Trophoblast cell (in vitro differentiated cells and primary cell): ENCODE results near the gene ZDHHC19.

ENCODE experiments used
- DNase-seq, 2 donors: peaks; one replicate each; pipeline ENCODE4 v3.0.0-alpha.2; 2016
- H2AFZ ChIP-seq: 2 replicates; pipeline ENCODE4 v1.6.1; 2013; ENCODE audit warnings: low read length, moderate library complexity, mild to moderate bottlenecking; ENCODE audit not compliant: insufficient read depth, poor library complexity
- H2AK5ac ChIP-seq: 2 replicates; pipeline ENCODE4 v1.6.1; 2013; ENCODE audit warnings: mild to moderate bottlenecking, low read length
- H2BK120ac ChIP-seq: 2 replicates; pipeline ENCODE4 v1.6.1; 2013; ENCODE audit warnings: low read length, mild to moderate bottlenecking, moderate library complexity; ENCODE audit not compliant: insufficient read depth, poor library complexity
- H2BK12ac ChIP-seq: 2 replicates; pipeline ENCODE4 v1.6.1; 2013; ENCODE audit warnings: mild to moderate bottlenecking, low read length, moderate library complexity
- H2BK5ac ChIP-seq: 2 replicates; pipeline ENCODE4 v1.6.1; 2013; ENCODE audit warnings: low read length, low read depth, moderate library complexity, mild to moderate bottlenecking; ENCODE audit not compliant: poor library complexity
- H3K14ac ChIP-seq: 2 replicates; pipeline ENCODE4 v1.6.1; 2013; ENCODE audit warnings: mild to moderate bottlenecking, low read length
- H3K18ac ChIP-seq: 2 replicates; pipeline ENCODE4 v1.6.1; 2013; ENCODE audit warnings: mild to moderate bottlenecking, low read length
- H3K23ac ChIP-seq: 2 replicates; pipeline ENCODE4 v1.6.1; 2013; ENCODE audit warnings: low read length
- H3K27ac ChIP-seq: 2 replicates; pipeline ENCODE4 v1.5.1; 2013; ENCODE audit warnings: low read depth, mild to moderate bottlenecking, inconsistent platforms, low read length, moderate library complexity
- H3K27me3 ChIP-seq: 2 replicates; pipeline ENCODE4 v1.6.1; 2013; ENCODE audit warnings: inconsistent platforms, mild to moderate bottlenecking, low read length, moderate library complexity; ENCODE audit not compliant: insufficient read depth
- H3K36me3 ChIP-seq, 2 experiments: 1 replicate in 1 of 2; 2 replicates in 1 of 2; pipeline ENCODE4 v1.6.1; 2013; ENCODE audit warnings: low read length in 2 of 2, mild to moderate bottlenecking in 2 of 2, moderate library complexity in 1 of 2; ENCODE audit not compliant: insufficient read depth in 2 of 2, control insufficient read depth in 1 of 2
- H3K4ac ChIP-seq: 2 replicates; pipeline ENCODE4 v1.6.1; 2013; ENCODE audit warnings: low read depth, mild to moderate bottlenecking, low read length, moderate library complexity
- H3K4me1 ChIP-seq, 2 experiments: 1 replicate in 1 of 2; 2 replicates in 1 of 2; pipeline ENCODE4 v1.6.1; 2013; ENCODE audit warnings: low read length in 2 of 2, mild to moderate bottlenecking in 2 of 2, moderate library complexity in 1 of 2; ENCODE audit not compliant: insufficient read depth in 2 of 2, control insufficient read depth in 1 of 2
- H3K4me2 ChIP-seq: 2 replicates; pipeline ENCODE4 v1.6.1; 2013; ENCODE audit warnings: inconsistent platforms, mild to moderate bottlenecking, low read length, moderate library complexity
- H3K4me3 ChIP-seq: 2 replicates; pipeline ENCODE4 v1.5.1; 2013; ENCODE audit warnings: mild to moderate bottlenecking, low read depth, low read length, inconsistent platforms
- H3K79me1 ChIP-seq: one replicate; pipeline ENCODE4 v1.6.1; 2013; ENCODE audit warnings: low read length
- H3K79me2 ChIP-seq: 2 replicates; pipeline ENCODE4 v1.6.1; 2013; ENCODE audit warnings: low read length, mild to moderate bottlenecking; ENCODE audit not compliant: control insufficient read depth, insufficient read depth, poor library complexity
- H3K9ac ChIP-seq: 2 replicates; pipeline ENCODE4 v1.6.1; 2013; ENCODE audit warnings: mild to moderate bottlenecking, low read length
- H3K9me3 ChIP-seq: 2 replicates; pipeline ENCODE4 v1.6.1; 2013; ENCODE audit warnings: low read depth, mild to moderate bottlenecking, control low read depth, inconsistent platforms, low read length; ENCODE audit not compliant: insufficient read depth
- H4K12ac ChIP-seq: 2 replicates; pipeline ENCODE4 v1.6.1; 2013; ENCODE audit warnings: low read depth, mild to moderate bottlenecking, low read length, moderate library complexity
- H4K8ac ChIP-seq: 2 replicates; pipeline ENCODE4 v1.6.1; 2013; ENCODE audit warnings: low read depth, mild to moderate bottlenecking, low read length, moderate library complexity
- H4K91ac ChIP-seq: one replicate; pipeline ENCODE4 v1.6.1; 2013; ENCODE audit warnings: low read depth, mild to moderate bottlenecking, low read length, moderate library complexity
- WGBS: extraction: QIAGEN DNeasy Blood & Tissue Kit; methylation state at CpG from one replicate; pipeline ENCODE4 v1.1.7; 2013; ENCODE audit warnings: missing lambda C conversion rate; ENCODE audit not compliant: insufficient read length, insufficient coverage; ENCODE audit errors: extremely low coverage; 5-methylcytosine and 5-hydroxymethylcytosine counted together

The ZDHHC19 gene

GRCh38 chr3:196162679-196163078 is 48.5 kb downstream of the ZDHHC19 start:
- H3K27me3 ChIP-seq = no peaks in the 10 kb centered on the region
- H2AK5ac ChIP-seq = no peak overlapping the region
- H3K4me1 ChIP-seq = peaks cover 6 to 7% of the 10 kb centered on the region in 2 experiments
- no peak overlapping the region for H2BK5ac ChIP-seq
- H3K18ac ChIP-seq = no peak overlapping the region
- no peaks in the 10 kb centered on the region for H3K36me3 ChIP-seq
- WGBS = no CpG with 5 or more reads among the region's 9 CpGs
- no peak overlapping the region for H3K4me2 ChIP-seq
- peaks cover 10% of the 10 kb centered on the region for H3K9me3 ChIP-seq
- no peaks in the 10 kb centered on the region for H3K79me2 ChIP-seq
- no peak overlapping the region for H3K14ac ChIP-seq
- no peaks in the 10 kb centered on the region for H3K79me1 ChIP-seq
- no peak overlapping the region for H3K27ac ChIP-seq
- no peak overlapping the region for H2BK120ac ChIP-seq
- no peak overlapping the region for H4K91ac ChIP-seq
- peak overlapping the region; percentile 56 for H2BK12ac ChIP-seq
- no peak overlapping the region for H3K4me3 ChIP-seq
- no peak for DNase-seq
- H2AFZ ChIP-seq = no peak overlapping the region
- no peak overlapping the region for H3K23ac ChIP-seq
- no peak overlapping the region for H3K9ac ChIP-seq
- H4K12ac ChIP-seq = no peak overlapping the region
- H3K4ac ChIP-seq = no peak overlapping the region
- H4K8ac ChIP-seq = no peak overlapping the region

GRCh38 chr3:196159952-196160804 is 51.0 kb downstream of the ZDHHC19 start:
- peak in 1 of 2 donors; percentile 31 for DNase-seq
- Histone ChIP-seq H3K4ac (no peak overlapping the region), H4K12ac (no peak overlapping the region), H2BK5ac (no peak overlapping the region), H3K18ac (no peak overlapping the region), H2BK12ac (no peak overlapping the region), H2AK5ac (no peak overlapping the region), H3K9me3 (peaks cover 7% of the 10 kb centered on the region), H3K9ac (no peak overlapping the region), H4K91ac (no peak overlapping the region), H3K4me2 (no peak overlapping the region), H3K4me1 (peaks cover 6 to 7% of the 10 kb centered on the region in 2 experiments), H3K14ac (no peak overlapping the region), H4K8ac (no peak overlapping the region), H2BK120ac (no peak overlapping the region), H3K4me3 (no peak overlapping the region), H3K23ac (no peak overlapping the region), H3K27ac (no peak overlapping the region), H3K79me2 (no peaks in the 10 kb centered on the region), H3K79me1 (no peaks in the 10 kb centered on the region), H2AFZ (no peak overlapping the region), H3K36me3 (no peaks in the 10 kb centered on the region), H3K27me3 (no peaks in the 10 kb centered on the region)
- WGBS = no CpG with 5 or more reads among the region's 15 CpGs

GRCh38 chr3:196159526-196159925 is 51.7 kb downstream of the ZDHHC19 start:
- Histone ChIP-seq H4K8ac (no peak overlapping the region), H3K9ac (no peak overlapping the region), H3K27ac (no peak overlapping the region), H3K23ac (no peak overlapping the region), H2BK120ac (no peak overlapping the region), H2AK5ac (no peak overlapping the region), H3K4me1 (peaks cover 6 to 7% of the 10 kb centered on the region in 2 experiments), H4K91ac (no peak overlapping the region), H3K14ac (no peak overlapping the region), H3K79me2 (no peaks in the 10 kb centered on the region), H3K9me3 (peaks cover under 1% of the 10 kb centered on the region), H3K79me1 (no peaks in the 10 kb centered on the region), H3K27me3 (no peaks in the 10 kb centered on the region), H3K18ac (no peak overlapping the region), H2BK12ac (no peak overlapping the region), H3K4me3 (no peak overlapping the region), H3K4ac (no peak overlapping the region), H3K36me3 (no peaks in the 10 kb centered on the region), H4K12ac (no peak overlapping the region), H2BK5ac (no peak overlapping the region), H2AFZ (no peak overlapping the region), H3K4me2 (no peak overlapping the region)
- WGBS = no CpG with 5 or more reads among the region's 13 CpGs
- no peak for DNase-seq

- Histone ChIP-seq H3K27me3 (no peaks in the 10 kb centered on the region), H4K12ac (no peak overlapping the region), H2BK5ac (no peak overlapping the region), H2AK5ac (no peak overlapping the region), H3K14ac (no peak overlapping the region), H3K9me3 (no peaks in the 10 kb centered on the region), H3K36me3 (no peaks in the 10 kb centered on the region), H3K4ac (no peak overlapping the region), H3K4me2 (no peak overlapping the region), H2BK12ac (no peak overlapping the region), H2AFZ (no peak overlapping the region), H3K18ac (no peak overlapping the region), H2BK120ac (no peak overlapping the region), H4K91ac (no peak overlapping the region), H3K23ac (no peak overlapping the region), H3K4me1 (no peaks in the 10 kb centered on the region), H3K79me2 (no peaks in the 10 kb centered on the region), H3K9ac (no peak overlapping the region), H3K79me1 (no peaks in the 10 kb centered on the region), H4K8ac (no peak overlapping the region), H3K27ac (no peak overlapping the region), H3K4me3 (no peak overlapping the region)
- DNase-seq = no peak
- WGBS = no CpG with 5 or more reads among the region's 6 CpGs
These were observed 55.0 kb downstream of the ZDHHC19 start for GRCh38 chr3:196156160-196156559.
